Neural progenitor cell (in vitro differentiated cells): ENCODE measurements around the gene ZNF135.

ENCODE experiments used
- CTCF ChIP-seq: fragments of 200-600 bp; sonication (generic); IDR thresholded peaks from 2 replicates; pipeline ENCODE4 v1.5.1; 2017; ENCODE audit warnings: antibody characterized with exemption, mild to moderate bottlenecking
- EZH2 ChIP-seq: fragments of 200-600 bp; sonication (generic); IDR thresholded peaks from 2 replicates; pipeline ENCODE4 v1.6.1; 2017; ENCODE audit warnings: antibody characterized with exemption, mild to moderate bottlenecking, moderate library complexity
- EZH2phosphoT487 ChIP-seq: fragments of 200-600 bp; sonication (generic); IDR thresholded peaks from 2 replicates; pipeline ENCODE4 v1.6.1; 2017; ENCODE audit warnings: antibody characterized with exemption

- TF ChIP-seq CTCF (no peak), EZH2 (no peak), EZH2phosphoT487 (no peak)
These were observed 39.0 kb upstream of the ZNF135 start for GRCh38 chr19:58020129-58020528.
